ENCODE measurements around the gene AP3S2.

DNA sequence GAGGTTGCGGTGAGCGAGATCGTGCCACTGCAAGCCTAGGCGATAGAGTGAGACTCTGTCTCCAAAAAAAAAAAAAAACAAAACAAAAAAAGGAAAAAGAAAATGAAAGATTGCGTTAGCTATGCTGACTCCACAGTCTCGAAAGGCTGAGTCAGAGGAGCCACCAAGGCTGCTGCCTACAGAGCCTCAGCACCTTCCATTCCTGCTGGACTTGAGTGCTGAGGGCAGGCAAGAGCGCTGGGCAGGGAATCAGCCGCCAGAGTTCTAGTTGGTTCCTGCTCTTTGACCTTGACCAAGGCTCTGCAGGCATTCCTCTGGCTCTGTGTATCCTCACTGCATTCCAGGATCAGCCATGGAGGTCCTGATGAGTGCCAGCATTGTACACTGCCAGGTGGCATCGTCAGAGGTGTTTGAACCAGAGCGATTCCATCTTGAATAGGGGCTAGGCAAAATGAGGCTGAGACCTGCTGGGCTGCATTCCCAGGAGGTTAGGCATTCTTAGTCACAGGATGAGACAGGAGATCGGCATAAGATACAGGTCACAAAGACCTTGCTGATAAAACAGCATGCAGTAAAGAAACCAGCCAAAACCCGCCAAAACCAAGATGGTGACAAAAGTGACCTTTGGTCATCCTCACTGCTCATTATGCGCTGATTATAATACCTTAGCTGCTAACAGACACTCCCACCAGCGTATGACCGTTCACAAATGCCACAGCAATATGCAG lies 111.7 kb downstream of the AP3S2 start:
- TF ChIP-seq, protein P1, sequence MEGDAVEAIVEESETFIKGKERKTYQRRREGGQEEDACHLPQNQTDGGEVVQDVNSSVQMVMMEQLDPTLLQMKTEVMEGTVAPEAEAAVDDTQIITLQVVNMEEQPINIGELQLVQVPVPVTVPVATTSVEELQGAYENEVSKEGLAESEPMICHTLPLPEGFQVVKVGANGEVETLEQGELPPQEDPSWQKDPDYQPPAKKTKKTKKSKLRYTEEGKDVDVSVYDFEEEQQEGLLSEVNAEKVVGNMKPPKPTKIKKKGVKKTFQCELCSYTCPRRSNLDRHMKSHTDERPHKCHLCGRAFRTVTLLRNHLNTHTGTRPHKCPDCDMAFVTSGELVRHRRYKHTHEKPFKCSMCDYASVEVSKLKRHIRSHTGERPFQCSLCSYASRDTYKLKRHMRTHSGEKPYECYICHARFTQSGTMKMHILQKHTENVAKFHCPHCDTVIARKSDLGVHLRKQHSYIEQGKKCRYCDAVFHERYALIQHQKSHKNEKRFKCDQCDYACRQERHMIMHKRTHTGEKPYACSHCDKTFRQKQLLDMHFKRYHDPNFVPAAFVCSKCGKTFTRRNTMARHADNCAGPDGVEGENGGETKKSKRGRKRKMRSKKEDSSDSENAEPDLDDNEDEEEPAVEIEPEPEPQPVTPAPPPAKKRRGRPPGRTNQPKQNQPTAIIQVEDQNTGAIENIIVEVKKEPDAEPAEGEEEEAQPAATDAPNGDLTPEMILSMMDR (IDR thresholded peaks at IDR 0.05 in 8 of 11, conservative IDR thresholded peaks at IDR 0.05 in 3 of 11) = no peak
- TF ChIP-seq POLR2AphosphoS5 (IDR thresholded peaks at IDR 0.05) (no peak), POLR2A (IDR thresholded peaks at IDR 0.05) (no peak)

Measured in spleen (tissue), 7 donors.